GM18519 (cell line): ENCODE data around the gene OR8B4.
"Not testable (repeated sequence)": the region's sequence is repeated elsewhere in the genome, so short reads cannot be mapped to it uniquely, and the experiment has no call there.

Experiments used
- ATAC-seq: cut with Tn5 transposase; IDR thresholded peaks from one replicate; pipeline ENCODE4 v1.9.1; 2021; ENCODE audit warnings: mild to moderate bottlenecking, moderate library complexity; ENCODE audit not compliant: unreplicated experiment, low FRiP score

The OR8B4 gene

GRCh38 chr11:124424384-124424921 is at the start of gene OR8B4:
Gene OR8B4 (minus strand): TSS chr11:124424871. CDS start chr11:124424871, 0 bp downstream.
- ATAC-seq: no peak

- no peak for ATAC-seq
Measured at GRCh38 chr11:124474079-124474478, 49.4 kb upstream of the OR8B4 start.

- ATAC-seq: no peak
Measured at GRCh38 chr11:124473476-124473875, 48.8 kb upstream of the OR8B4 start.

- no peak for ATAC-seq
Measured at GRCh38 chr11:124470561-124471227, 46.0 kb upstream of the OR8B4 start.

GRCh38 chr11:124467381-124467927 is 42.8 kb upstream of the OR8B4 start:
- ATAC-seq: no peak

- no peak for ATAC-seq
Measured at GRCh38 chr11:124465368-124465767, 40.7 kb upstream of the OR8B4 start.

GRCh38 chr11:124463990-124464389 is 39.3 kb upstream of the OR8B4 start:
- ATAC-seq: no peak

GRCh38 chr11:124463324-124463723 is 38.7 kb upstream of the OR8B4 start:
- ATAC-seq: no peak

GRCh38 chr11:124460459-124460858 is 35.8 kb upstream of the OR8B4 start:
- ATAC-seq: no peak

- not testable (repeated sequence) for ATAC-seq
Measured at GRCh38 chr11:124459379-124459778, 34.7 kb upstream of the OR8B4 start.

- no peak for ATAC-seq
Measured at GRCh38 chr11:124454552-124454951, 29.9 kb upstream of the OR8B4 start.

GRCh38 chr11:124446916-124447315 is 22.2 kb upstream of the OR8B4 start:
- no peak for ATAC-seq

GRCh38 chr11:124445646-124446150 is 21.0 kb upstream of the OR8B4 start, which contains the start of gene OR8B8:
Gene OR8B8 (minus strand): TSS chr11:124445696. CDS start chr11:124441085, 4,611 bp downstream.
- ATAC-seq: no peak

GRCh38 chr11:124442847-124443246 is 18.2 kb upstream of the OR8B4 start:
- no peak for ATAC-seq

- no peak for ATAC-seq
Measured at GRCh38 chr11:124442442-124442841, 17.8 kb upstream of the OR8B4 start.

- no peak for ATAC-seq
Measured at GRCh38 chr11:124441519-124441918, 16.8 kb upstream of the OR8B4 start.

GRCh38 chr11:124441081-124441480 is 16.4 kb upstream of the OR8B4 start:
- ATAC-seq: no peak

GRCh38 chr11:124440608-124441007 is 15.9 kb upstream of the OR8B4 start:
- no peak for ATAC-seq

- no peak for ATAC-seq
Measured at GRCh38 chr11:124434699-124435098, 10.0 kb upstream of the OR8B4 start.

GRCh38 chr11:124429599-124429998 is 4.9 kb upstream of the OR8B4 start:
- no peak for ATAC-seq

GRCh38 chr11:124421043-124421442 is 3.6 kb downstream of the OR8B4 start:
- ATAC-seq: no peak
